Measurements from ENCODE around the gene GLYATL1B. TPM values are rescaled to one million over a fixed set of nuclear protein-coding genes. Genes with fewer than 3 reads are reported as not detected.

The GLYATL1B gene
- total and polyA plus RNA-seq, 2 of the 8 experiments (the other 6 are each of a cell fraction or from before 2014, with no cell fraction given) = not detected

- TF ChIP-seq, protein P1, sequence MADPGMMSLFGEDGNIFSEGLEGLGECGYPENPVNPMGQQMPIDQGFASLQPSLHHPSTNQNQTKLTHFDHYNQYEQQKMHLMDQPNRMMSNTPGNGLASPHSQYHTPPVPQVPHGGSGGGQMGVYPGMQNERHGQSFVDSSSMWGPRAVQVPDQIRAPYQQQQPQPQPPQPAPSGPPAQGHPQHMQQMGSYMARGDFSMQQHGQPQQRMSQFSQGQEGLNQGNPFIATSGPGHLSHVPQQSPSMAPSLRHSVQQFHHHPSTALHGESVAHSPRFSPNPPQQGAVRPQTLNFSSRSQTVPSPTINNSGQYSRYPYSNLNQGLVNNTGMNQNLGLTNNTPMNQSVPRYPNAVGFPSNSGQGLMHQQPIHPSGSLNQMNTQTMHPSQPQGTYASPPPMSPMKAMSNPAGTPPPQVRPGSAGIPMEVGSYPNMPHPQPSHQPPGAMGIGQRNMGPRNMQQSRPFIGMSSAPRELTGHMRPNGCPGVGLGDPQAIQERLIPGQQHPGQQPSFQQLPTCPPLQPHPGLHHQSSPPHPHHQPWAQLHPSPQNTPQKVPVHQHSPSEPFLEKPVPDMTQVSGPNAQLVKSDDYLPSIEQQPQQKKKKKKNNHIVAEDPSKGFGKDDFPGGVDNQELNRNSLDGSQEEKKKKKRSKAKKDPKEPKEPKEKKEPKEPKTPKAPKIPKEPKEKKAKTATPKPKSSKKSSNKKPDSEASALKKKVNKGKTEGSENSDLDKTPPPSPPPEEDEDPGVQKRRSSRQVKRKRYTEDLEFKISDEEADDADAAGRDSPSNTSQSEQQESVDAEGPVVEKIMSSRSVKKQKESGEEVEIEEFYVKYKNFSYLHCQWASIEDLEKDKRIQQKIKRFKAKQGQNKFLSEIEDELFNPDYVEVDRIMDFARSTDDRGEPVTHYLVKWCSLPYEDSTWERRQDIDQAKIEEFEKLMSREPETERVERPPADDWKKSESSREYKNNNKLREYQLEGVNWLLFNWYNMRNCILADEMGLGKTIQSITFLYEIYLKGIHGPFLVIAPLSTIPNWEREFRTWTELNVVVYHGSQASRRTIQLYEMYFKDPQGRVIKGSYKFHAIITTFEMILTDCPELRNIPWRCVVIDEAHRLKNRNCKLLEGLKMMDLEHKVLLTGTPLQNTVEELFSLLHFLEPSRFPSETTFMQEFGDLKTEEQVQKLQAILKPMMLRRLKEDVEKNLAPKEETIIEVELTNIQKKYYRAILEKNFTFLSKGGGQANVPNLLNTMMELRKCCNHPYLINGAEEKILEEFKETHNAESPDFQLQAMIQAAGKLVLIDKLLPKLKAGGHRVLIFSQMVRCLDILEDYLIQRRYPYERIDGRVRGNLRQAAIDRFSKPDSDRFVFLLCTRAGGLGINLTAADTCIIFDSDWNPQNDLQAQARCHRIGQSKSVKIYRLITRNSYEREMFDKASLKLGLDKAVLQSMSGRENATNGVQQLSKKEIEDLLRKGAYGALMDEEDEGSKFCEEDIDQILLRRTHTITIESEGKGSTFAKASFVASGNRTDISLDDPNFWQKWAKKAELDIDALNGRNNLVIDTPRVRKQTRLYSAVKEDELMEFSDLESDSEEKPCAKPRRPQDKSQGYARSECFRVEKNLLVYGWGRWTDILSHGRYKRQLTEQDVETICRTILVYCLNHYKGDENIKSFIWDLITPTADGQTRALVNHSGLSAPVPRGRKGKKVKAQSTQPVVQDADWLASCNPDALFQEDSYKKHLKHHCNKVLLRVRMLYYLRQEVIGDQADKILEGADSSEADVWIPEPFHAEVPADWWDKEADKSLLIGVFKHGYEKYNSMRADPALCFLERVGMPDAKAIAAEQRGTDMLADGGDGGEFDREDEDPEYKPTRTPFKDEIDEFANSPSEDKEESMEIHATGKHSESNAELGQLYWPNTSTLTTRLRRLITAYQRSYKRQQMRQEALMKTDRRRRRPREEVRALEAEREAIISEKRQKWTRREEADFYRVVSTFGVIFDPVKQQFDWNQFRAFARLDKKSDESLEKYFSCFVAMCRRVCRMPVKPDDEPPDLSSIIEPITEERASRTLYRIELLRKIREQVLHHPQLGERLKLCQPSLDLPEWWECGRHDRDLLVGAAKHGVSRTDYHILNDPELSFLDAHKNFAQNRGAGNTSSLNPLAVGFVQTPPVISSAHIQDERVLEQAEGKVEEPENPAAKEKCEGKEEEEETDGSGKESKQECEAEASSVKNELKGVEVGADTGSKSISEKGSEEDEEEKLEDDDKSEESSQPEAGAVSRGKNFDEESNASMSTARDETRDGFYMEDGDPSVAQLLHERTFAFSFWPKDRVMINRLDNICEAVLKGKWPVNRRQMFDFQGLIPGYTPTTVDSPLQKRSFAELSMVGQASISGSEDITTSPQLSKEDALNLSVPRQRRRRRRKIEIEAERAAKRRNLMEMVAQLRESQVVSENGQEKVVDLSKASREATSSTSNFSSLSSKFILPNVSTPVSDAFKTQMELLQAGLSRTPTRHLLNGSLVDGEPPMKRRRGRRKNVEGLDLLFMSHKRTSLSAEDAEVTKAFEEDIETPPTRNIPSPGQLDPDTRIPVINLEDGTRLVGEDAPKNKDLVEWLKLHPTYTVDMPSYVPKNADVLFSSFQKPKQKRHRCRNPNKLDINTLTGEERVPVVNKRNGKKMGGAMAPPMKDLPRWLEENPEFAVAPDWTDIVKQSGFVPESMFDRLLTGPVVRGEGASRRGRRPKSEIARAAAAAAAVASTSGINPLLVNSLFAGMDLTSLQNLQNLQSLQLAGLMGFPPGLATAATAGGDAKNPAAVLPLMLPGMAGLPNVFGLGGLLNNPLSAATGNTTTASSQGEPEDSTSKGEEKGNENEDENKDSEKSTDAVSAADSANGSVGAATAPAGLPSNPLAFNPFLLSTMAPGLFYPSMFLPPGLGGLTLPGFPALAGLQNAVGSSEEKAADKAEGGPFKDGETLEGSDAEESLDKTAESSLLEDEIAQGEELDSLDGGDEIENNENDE (IDR thresholded peaks at IDR 0.05; ENCODE audit: insufficient replicate concordance, low read length) = no peak
- TF ChIP-seq SIN3A (conservative IDR thresholded peaks at IDR 0.05 in 1 of 2, IDR thresholded peaks at IDR 0.05 in 1 of 2; ENCODE audit: low read depth in 1 of 2, low read length in 2 of 2) (peak in 1 of 2 experiments; percentile 29; a peak in 1 of 4 replicates), TAF7 (optimal IDR thresholded peaks at IDR 0.05; ENCODE audit: borderline replicate concordance, low read depth, low read length) (no peak), SP4 (IDR thresholded peaks at IDR 0.05; ENCODE audit: low read length) (no peak), CTBP2 (IDR thresholded peaks at IDR 0.05; ENCODE audit: borderline replicate concordance, insufficient read depth, insufficient read length, low read length) (no peak), ASH2L (IDR thresholded peaks at IDR 0.05; ENCODE audit: low read length) (no peak), JUN (IDR thresholded peaks at IDR 0.05; ENCODE audit: low read depth, low read length) (peak; percentile 65; the same call in 1 of the 2 replicates), EP300 (IDR thresholded peaks at IDR 0.05; ENCODE audit: borderline replicate concordance in 1 of 2, low read depth in 2 of 2, low read length in 2 of 2) (no peak)
These were observed 20.5 kb downstream of the GLYATL1B start, which contains the start of gene FAM111B (continued) for GRCh38 chr11:59106363-59107336.

All from H1 (cell line).